Right atrium auricular region (tissue), 2 donors: ENCODE measurements around the gene FBXO31. TPM values are rescaled to one million over a fixed set of nuclear protein-coding genes. Genes with fewer than 3 reads are reported as not detected.
"Not testable (repeated sequence)": the region's sequence is repeated elsewhere in the genome, so short reads cannot be mapped to it uniquely, and the experiment has no call there.

ENCODE experiments used
- DNase-seq: peaks from one replicate; pipeline ENCODE4 v3.0.0-alpha.2; 2019; ENCODE audit warnings: low spot score
- H3K27ac ChIP-seq, 2 donors: fragments of 200-600 bp; sonication (generic); 1 replicate in 1 of 2; 2 replicates in 1 of 2; pipeline ENCODE4 v1.5.1; 2016 to 2019
- H3K27me3 ChIP-seq, 2 donors: fragments of 200-600 bp; sonication (generic); one replicate each; pipeline versions ENCODE4 v1.5.1 to v1.6.0; 2017 to 2019
- H3K36me3 ChIP-seq: fragments of 200-600 bp; sonication (generic); one replicate; pipeline ENCODE4 v1.5.1; 2016
- H3K4me1 ChIP-seq, 2 donors: fragments of 200-600 bp; sonication (generic); one replicate each; pipeline versions ENCODE4 v1.5.1 to v1.6.0; 2017 to 2019
- H3K4me3 ChIP-seq, 2 donors: fragments of 200-600 bp; sonication (generic); 1 replicate in 1 of 2; 2 replicates in 1 of 2; pipeline ENCODE4 v1.5.1; 2017 to 2019; ENCODE audit warnings: mild to moderate bottlenecking in 1 of 2, moderate library complexity in 1 of 2
- H3K9me3 ChIP-seq, 2 donors: fragments of 200-600 bp; sonication (generic); one replicate each; pipeline ENCODE4 v1.5.1; 2019
- CTCF ChIP-seq, 2 donors: fragments of 200-600 bp; sonication (generic); IDR thresholded peaks; one replicate each; pipeline ENCODE4 v1.5.1; 2019; ENCODE audit warnings: antibody characterized with exemption in 2 of 2
- total RNA-seq, 2 donors: library from RNA; depleted of rRNA; stranded (reverse); fragments of >200 nt; gene quantifications; one replicate each; pipeline ENCODE4 v1.1.0, GENCODE V29; 2016

The FBXO31 gene
- total RNA-seq, 2 donors from 2014 or later, result 39.3 to 53.1 TPM

- H3K9me3 ChIP-seq, result no peaks in the 10 kb centered on the region
- no peak for DNase-seq
- peak overlapping the region; percentile 97 to 99 for H3K27ac ChIP-seq
- H3K36me3 ChIP-seq, result no peaks in the 10 kb centered on the region
- TF ChIP-seq CTCF (IDR thresholded peaks at IDR 0.05), result no peak
- H3K4me3 ChIP-seq, result peak overlapping the region in 1 of 2 donors; percentile 84
- H3K4me1 ChIP-seq, result peaks cover 0 to 55% of the 10 kb centered on the region in 2 donors
- H3K27me3 ChIP-seq, result no peaks in the 10 kb centered on the region
Observed at GRCh38 chr16:87390641-87391323, 7.2 kb upstream of the FBXO31 start.

DNA sequence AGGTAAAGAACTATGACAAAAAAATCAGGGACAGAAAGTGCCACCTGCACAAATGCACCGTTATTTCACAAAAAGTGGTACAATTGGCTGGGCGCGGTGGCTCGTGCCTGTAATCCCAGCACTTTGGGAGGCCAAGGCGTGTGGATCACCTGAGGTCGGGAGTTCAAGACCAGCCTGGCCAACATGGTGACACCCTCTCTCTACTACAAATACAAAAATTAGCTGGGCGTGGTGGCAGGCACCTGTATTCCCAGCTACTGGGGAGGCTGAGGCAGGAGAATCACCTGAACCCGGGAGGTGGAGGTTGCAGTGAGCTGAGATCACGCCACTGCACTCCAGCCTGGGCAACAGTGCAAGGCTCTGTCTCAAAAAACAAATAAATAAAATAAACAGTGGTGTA, 6.3 kb upstream of the FBXO31 start:
- H3K4me3 ChIP-seq, DNase-seq, H3K27me3 ChIP-seq, H3K9me3 ChIP-seq, H3K36me3 ChIP-seq: not testable (repeated sequence)
- Histone ChIP-seq H3K4me1 (peaks cover 0 to 50% of the 10 kb centered on the region in 2 donors), H3K27ac (peak overlapping the region; percentile 92 to 95)

DNA sequence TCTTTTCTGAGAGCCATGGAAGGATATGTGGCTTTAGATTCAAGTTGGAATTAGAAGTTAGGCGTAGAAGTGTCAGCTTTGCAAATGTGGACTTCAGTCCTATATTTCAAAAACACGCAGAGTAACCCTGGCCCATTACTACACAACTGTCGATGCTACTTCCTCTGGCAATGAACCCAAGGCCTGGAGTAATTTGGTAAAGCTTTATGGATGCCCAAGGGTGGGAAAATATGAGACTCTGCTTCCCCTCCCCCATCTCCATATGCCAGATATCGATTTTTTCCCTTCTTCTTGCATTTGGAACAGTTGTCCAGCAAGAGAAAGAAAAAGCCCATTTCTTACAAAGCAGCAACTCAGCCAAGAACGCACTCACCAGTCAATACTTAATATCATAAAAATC, 5.7 kb upstream of the FBXO31 start:
- TF ChIP-seq CTCF (IDR thresholded peaks at IDR 0.05), result no peak
- H3K27me3 ChIP-seq, result no peaks in the 10 kb centered on the region
- H3K4me3 ChIP-seq, result no peak overlapping the region
- H3K27ac ChIP-seq, result peak overlapping the region; percentile 92 to 95
- H3K9me3 ChIP-seq, result no peaks in the 10 kb centered on the region
- no peak for DNase-seq
- H3K36me3 ChIP-seq, result no peaks in the 10 kb centered on the region
- peaks cover 0 to 50% of the 10 kb centered on the region in 2 donors for H3K4me1 ChIP-seq

GRCh38 chr16:87388818-87389134, 5.2 kb upstream of the FBXO31 start:
- TF ChIP-seq CTCF (IDR thresholded peaks at IDR 0.05), result no peak
- Histone ChIP-seq H3K27ac (peak overlapping the region; percentile 92 to 95), H3K9me3 (no peaks in the 10 kb centered on the region), H3K36me3 (no peaks in the 10 kb centered on the region), H3K27me3 (no peaks in the 10 kb centered on the region), H3K4me3 (peak overlapping the region; percentile 5 to 25), H3K4me1 (peaks cover 0 to 46% of the 10 kb centered on the region in 2 donors)
- DNase-seq, result no peak

DNA sequence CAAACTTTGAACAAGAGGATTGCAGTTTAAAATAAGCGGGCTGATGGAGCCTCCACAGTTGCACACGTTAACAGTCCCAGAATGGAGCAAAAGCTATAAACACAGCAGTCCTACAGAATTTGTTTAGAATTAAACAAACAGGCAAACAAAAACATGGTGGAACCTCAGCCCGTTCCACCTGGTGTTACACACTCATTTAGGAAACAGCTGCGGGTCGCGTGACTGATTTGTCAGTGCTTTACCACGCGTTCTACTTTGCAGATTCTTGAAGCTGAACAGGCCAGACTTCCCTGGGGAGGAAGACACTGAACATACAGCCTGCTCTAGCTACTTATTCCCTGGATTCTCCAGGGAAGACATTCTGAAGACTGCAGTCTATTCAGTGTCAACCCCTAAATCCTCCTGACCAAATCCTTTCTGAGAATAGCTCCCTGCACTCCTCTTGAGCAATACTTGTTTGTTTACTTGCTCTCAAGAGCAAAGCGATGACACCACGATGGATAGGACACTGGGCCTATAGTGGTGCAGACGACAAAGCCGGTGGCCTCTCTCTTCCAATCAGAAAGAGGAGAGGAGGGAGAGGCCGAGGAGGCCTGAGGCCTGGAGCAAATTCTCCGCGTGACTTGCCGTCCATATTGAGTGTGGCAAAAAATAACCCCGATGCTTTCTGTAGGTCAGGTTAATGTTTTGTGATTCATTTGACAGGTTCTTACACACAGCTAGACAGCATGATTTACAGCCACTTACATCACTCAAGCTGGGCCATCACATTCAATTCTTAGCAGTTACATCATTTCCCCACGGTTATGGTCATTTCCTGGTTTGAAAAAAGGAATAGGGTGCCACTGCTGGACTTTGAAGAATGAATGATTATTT, 4.6 kb upstream of the FBXO31 start:
- H3K4me3 ChIP-seq, result peak overlapping the region; percentile 5 to 25
- TF ChIP-seq CTCF (IDR thresholded peaks at IDR 0.05), result no peak
- DNase-seq, result peak; percentile 99
- no peaks in the 10 kb centered on the region for H3K9me3 ChIP-seq
- H3K36me3 ChIP-seq, result no peaks in the 10 kb centered on the region
- peaks cover 0 to 40% of the 10 kb centered on the region in 2 donors for H3K4me1 ChIP-seq
- H3K27me3 ChIP-seq, result no peaks in the 10 kb centered on the region
- peak overlapping the region; percentile 92 to 95 for H3K27ac ChIP-seq

DNA sequence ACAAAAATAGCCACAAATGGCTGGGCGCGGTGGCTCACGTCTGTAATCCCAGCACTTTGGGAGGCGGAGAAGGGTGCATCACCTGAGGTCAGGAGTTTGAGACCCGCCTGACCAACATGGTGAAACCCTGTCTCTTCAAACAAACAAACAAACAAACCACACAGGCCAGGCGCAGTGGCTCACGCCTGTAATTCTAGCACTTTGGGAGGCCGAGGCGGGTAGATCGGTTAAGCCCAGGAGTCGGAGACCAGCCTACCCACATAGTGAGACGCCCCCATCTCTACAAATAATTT, 1.2 kb upstream of the FBXO31 start:
- H3K4me3 ChIP-seq, result peak overlapping the region; percentile 63 to 91
- H3K27ac ChIP-seq, result peak overlapping the region; percentile 98
- H3K9me3 ChIP-seq, H3K27me3 ChIP-seq, DNase-seq, H3K36me3 ChIP-seq: not testable (repeated sequence)
- H3K4me1 ChIP-seq, result peaks cover 0 to 63% of the 10 kb centered on the region in 2 donors
